HEK293 (cell line): Measurements from ENCODE around the gene NOSIP.

Experiments used
- ZNF510 ChIP-seq: fragments of 450-650 bp; formaldehyde crosslinking; IDR thresholded peaks from 2 replicates; pipeline ENCODE4 v1.5.1; 2018; ENCODE audit warnings: mild to moderate bottlenecking, missing genetic modification characterization, missing biosample characterization; ENCODE audit not compliant: insufficient replicate concordance
- ZNF777 ChIP-seq: fragments of 450-650 bp; formaldehyde crosslinking; IDR thresholded peaks from 2 replicates; pipeline ENCODE4 v1.5.1; 2017; ENCODE audit warnings: missing biosample characterization, missing genetic modification characterization, borderline replicate concordance
- TF ChIP-seq, protein P1 (sequence below): fragments of 450-650 bp; formaldehyde crosslinking; IDR thresholded peaks from 2 replicates; pipeline ENCODE4 v1.5.0; 2017; ENCODE audit warnings: missing biosample characterization, missing genetic modification characterization, borderline replicate concordance
- TF ChIP-seq, protein P2 (sequence below): fragments of 450-650 bp; formaldehyde crosslinking; optimal IDR thresholded peaks from 2 replicates; pipeline ENCODE3; 2016; ENCODE audit warnings: missing biosample characterization, mild to moderate bottlenecking, missing genetic modification characterization

DNA sequence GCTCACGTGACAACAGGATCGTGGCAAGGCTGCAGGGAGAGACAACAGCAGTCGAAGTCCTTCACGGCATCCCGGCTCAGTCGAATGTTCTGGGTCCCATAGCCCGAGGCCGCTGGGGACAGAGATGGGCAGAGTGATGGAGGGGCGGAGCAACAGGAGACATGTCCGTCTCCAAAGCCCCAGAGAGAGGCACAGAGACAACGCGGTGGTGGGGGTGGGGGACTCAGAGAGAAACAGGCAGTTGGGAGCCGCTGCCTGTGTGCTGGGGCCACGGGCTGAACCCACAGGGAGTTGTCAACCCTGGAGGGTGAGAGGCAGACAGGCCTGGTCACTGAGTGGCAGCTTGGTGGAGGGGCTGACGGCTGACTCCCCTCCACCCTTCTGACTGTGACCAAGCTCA, 20.4 kb downstream of the NOSIP start:
- TF ChIP-seq, protein P1, sequence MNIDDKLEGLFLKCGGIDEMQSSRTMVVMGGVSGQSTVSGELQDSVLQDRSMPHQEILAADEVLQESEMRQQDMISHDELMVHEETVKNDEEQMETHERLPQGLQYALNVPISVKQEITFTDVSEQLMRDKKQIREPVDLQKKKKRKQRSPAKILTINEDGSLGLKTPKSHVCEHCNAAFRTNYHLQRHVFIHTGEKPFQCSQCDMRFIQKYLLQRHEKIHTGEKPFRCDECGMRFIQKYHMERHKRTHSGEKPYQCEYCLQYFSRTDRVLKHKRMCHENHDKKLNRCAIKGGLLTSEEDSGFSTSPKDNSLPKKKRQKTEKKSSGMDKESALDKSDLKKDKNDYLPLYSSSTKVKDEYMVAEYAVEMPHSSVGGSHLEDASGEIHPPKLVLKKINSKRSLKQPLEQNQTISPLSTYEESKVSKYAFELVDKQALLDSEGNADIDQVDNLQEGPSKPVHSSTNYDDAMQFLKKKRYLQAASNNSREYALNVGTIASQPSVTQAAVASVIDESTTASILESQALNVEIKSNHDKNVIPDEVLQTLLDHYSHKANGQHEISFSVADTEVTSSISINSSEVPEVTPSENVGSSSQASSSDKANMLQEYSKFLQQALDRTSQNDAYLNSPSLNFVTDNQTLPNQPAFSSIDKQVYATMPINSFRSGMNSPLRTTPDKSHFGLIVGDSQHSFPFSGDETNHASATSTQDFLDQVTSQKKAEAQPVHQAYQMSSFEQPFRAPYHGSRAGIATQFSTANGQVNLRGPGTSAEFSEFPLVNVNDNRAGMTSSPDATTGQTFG (tag by site-specific recombination): no peak
- no peak for TF ChIP-seq ZNF777 (tag by site-specific recombination)
- TF ChIP-seq, protein P2, sequence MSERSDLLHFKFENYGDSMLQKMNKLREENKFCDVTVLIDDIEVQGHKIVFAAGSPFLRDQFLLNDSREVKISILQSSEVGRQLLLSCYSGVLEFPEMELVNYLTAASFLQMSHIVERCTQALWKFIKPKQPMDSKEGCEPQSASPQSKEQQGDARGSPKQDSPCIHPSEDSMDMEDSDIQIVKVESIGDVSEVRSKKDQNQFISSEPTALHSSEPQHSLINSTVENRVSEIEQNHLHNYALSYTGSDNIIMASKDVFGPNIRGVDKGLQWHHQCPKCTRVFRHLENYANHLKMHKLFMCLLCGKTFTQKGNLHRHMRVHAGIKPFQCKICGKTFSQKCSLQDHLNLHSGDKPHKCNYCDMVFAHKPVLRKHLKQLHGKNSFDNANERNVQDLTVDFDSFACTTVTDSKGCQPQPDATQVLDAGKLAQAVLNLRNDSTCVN (tag by site-specific recombination): no peak
- no peak for TF ChIP-seq ZNF510 (tag by site-specific recombination)
